Activated T-helper 9 cell treated with anti-CD3 and anti-CD28 coated beads, Interleukin-2, amount 50 U/mL, for 16 hours (primary cell): Measurements from ENCODE around the gene NRM.
"Not testable (repeated sequence)": the region's sequence is repeated elsewhere in the genome, so short reads cannot be mapped to it uniquely, and the experiment has no call there.

Experiments used
- DNase-seq: peaks from one replicate; pipeline ENCODE4 v3.0.0-alpha.2; 2020; ENCODE audit warnings: low read depth

The NRM gene, protein sequence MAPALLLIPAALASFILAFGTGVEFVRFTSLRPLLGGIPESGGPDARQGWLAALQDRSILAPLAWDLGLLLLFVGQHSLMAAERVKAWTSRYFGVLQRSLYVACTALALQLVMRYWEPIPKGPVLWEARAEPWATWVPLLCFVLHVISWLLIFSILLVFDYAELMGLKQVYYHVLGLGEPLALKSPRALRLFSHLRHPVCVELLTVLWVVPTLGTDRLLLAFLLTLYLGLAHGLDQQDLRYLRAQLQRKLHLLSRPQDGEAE

DNA sequence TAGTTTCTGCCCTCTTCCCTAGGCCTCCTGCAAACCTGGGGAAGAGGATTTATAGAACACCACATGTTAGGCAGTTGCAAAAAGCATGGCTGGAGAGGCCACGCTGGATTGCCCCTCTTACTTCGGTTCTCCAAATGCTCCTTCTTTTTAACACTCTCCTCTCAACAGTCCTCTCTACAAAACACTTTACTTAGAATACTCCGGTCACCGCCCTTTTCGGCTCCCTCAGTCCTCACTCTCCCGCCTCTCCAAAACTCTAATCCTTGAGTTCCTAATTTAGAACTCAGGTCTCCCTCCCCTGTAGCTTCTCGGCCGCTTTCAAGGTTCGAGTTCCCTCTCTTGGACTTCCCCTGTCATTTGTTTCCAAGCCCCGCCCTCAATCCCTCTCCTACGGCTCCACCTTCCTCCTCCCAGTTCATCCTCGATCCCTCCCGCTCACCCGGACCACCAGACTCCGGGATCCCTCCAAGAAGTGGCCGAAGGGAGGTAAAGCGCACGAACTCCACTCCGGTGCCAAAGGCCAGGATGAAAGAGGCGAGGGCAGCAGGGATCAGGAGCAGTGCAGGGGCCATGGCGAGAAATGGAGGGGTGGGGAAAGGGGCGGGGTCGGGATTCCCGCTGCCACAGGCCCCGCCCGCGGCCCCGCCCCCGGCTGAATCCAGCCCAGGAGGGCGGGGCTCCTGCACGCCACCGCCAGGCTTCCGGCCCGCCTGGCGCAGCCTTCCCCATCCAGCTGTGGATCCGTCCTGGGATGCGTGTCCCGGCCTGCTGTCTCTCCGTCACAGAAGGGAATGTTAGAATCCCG is at the start of gene NRM:
TSS of gene NRM (minus strand) at position 582 of the 805 bp plus-strand sequence. CDS start at position 572, 10 bp downstream.
- peak; percentile 71 for DNase-seq

- DNase-seq, result no peak
These were observed 49.7 kb upstream of the NRM start for GRCh38 chr6:30740540-30740870.

DNA sequence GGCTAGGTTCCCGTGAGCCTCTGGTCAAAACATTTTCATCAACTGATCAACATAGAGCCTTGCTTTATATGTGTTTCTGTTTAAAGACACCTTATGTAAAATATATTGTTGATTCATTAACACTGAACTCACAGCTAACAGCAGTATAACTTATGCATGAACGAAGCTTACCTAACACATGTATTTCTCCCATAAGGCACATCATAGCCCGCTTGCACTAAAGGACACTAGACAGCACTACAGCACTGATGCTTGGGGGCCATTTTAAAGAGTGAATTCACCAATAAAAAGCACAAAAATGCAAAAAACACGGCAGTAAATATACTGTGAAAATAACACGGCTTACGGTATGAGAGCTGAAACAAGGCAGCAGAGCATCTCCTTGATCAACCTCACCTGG is 47.7 kb upstream of the NRM start:
- no peak for DNase-seq

DNA sequence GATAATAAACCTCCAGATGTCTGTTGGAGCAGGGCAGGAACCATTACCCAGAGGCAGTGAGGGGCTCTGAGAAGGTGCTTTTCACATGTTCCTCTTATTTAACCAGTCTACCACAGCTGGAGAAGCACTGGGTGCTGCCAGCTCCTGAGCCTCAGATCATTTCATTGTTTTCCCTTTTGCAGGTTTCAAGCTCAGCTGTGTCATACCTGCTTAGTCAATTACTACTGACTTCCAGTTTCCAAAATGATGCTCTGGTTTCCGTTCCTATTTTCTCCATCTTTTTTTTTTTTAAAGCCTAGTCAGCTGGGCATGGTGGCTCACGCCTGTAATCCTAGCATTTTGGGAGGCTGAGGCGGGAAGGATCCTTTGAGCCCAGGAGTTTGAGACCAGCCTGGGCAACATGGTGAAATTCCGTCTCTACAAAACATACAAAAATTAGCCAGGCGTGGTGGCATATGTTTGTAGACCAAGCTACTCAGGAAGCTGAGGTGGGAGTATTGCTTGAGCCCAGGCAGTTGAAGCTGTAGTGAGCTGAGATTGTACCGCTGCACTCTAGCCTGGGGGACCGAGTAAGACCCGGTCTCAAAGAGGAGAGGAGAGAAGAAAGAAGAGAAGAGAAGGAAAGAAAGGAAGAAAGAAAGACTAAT is 45.0 kb upstream of the NRM start:
- no peak for DNase-seq

DNA sequence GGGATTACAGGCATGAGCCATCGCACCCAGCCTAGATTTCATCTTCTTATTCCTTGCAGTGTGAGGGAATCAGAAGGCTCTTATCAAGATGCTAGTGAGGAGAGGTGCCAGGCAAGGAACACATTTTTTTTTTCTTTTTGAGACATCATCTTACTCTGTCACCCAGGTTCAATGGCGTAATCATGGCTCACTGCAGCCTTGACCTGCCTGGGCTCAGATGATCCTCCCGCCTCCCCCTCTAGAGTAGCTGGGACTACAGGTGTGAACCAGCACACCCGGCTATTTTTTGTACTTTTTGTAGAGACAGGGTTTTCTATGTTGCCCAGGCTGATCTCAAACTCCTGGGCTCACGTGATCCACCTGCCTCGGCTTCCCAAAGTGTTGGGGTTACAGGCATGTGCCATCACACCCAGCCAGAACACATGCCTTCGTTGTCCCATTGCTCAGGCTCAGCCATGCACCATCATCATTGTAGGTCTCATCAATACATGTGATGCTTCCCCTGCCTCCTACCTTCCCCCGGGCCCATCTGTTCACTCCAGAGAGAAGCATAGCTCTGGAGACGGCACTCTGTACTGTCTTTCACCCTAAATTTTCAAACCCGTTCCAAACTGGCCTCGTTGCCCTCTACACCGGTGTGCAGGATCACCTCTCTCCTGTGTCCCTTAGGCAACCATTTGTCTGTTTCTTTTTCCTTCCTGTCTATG is 41.6 kb upstream of the NRM start:
- DNase-seq, result no peak

DNA sequence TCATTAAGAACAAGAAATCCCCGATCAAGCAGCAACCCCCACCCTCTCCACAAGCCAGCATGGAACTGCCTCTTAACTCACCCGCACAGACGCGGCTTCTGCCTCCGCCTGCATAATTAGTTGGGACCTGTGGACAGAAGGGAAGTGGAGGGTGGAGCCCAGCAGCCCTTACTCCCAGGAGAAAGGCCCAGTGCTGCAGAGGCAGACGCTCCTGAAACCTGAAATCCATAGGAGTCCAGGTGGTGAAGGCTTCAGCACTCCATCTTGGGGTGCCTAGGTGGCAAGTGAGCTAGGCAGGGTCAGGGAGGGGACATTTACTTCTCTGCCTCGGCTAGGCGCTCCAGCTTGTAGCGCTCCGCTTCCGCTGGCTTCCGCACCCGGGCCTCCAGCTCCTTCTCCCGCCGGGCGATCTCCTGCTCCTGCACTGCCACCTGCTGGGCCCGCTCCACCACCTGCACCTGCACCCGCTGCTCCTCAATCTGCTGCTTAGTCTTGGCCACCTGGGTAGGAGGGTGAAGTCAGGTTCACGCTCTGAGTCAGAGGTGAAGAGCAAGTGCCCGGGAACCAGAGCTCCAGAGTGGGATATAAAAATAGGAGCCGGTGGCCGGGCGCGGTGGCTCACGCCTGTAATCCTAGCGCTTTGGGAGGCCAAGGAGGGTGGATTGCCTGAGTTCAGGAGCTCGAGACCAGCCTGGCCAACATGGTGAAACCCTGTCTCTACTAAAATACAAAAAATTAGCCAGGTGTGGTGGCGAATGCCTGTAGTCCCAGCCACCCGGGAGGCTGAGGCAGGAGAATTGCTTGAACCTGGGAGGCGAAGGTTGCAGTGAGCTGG is 40.0 kb upstream of the NRM start:
- DNase-seq, result peak; percentile 76

DNA sequence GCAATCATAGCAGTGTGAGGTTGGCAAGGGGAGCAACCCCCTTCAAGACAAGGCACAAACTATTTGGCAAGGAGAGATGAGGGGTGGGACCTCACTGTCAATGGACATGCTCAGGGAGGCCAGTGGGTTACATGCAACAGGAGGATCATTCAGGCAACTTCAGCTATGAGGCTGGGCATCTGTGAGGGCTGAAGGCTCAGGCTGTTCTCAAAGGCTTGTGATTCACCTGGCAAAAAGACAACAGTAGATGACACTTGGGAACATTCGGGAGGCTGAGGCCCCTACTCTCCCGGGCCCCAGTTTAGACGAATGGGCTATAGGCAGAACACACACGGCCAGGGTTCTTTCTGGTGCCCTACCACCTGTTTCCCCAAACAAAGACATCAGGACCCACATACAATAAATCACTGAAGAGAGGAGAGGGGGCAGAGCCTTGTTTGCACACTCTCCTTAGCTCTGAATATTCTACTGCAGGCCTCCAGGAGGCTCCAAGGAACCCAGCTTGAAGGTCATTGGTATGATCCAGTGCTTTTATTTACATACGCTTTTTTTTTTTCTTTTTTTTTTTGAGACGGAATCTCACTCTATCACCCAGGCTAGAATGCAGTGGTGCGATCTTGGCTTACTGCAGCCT is 37.3 kb upstream of the NRM start:
- no peak for DNase-seq

- no peak for DNase-seq
These were observed 36.0 kb upstream of the NRM start for GRCh38 chr6:30726506-30727413.

DNA sequence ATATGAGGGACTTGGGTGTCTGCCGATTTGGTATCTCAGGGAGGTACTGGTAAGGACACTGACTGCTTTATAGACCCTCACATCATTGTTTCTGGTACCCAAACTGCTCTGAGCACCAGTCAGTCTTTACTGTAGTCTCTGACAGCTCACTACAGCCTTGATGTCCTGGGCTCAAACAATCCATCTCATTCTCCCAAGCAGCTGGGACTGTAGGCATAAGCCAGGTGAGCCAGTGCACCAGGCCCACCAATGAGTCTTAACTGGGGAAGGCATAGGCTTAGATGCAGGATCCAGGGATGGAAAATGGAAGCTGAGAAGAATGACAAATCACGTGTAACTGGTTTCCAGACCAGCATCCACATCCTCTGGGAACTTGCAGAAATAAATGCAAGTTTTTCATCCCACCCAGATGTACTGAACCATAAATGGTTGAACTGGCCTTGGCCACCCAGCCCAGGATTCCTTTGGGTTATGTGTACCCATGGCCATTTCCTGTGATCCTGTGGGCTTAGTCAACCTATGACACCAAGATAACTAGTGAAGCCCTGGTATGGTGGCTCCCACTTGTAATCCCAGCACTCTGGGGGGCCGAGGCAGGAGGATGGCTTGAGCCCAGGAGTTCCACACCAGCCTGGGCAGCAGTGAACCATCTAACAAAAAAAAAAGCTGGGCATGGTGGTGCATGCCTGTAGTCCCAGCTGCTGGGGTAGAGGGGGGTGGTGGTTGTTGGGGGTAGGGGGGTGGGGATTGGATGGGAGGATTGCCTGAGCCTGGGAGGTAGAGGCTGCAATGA is 35.1 kb upstream of the NRM start:
- no peak for DNase-seq

- DNase-seq, result no peak
These were observed 34.3 kb upstream of the NRM start for GRCh38 chr6:30724906-30725667.

- not testable (repeated sequence) for DNase-seq
These were observed 33.3 kb upstream of the NRM start for GRCh38 chr6:30723843-30724741.

GRCh38 chr6:30723159-30723842 is 32.5 kb upstream of the NRM start:
- DNase-seq, result not testable (repeated sequence)

DNA sequence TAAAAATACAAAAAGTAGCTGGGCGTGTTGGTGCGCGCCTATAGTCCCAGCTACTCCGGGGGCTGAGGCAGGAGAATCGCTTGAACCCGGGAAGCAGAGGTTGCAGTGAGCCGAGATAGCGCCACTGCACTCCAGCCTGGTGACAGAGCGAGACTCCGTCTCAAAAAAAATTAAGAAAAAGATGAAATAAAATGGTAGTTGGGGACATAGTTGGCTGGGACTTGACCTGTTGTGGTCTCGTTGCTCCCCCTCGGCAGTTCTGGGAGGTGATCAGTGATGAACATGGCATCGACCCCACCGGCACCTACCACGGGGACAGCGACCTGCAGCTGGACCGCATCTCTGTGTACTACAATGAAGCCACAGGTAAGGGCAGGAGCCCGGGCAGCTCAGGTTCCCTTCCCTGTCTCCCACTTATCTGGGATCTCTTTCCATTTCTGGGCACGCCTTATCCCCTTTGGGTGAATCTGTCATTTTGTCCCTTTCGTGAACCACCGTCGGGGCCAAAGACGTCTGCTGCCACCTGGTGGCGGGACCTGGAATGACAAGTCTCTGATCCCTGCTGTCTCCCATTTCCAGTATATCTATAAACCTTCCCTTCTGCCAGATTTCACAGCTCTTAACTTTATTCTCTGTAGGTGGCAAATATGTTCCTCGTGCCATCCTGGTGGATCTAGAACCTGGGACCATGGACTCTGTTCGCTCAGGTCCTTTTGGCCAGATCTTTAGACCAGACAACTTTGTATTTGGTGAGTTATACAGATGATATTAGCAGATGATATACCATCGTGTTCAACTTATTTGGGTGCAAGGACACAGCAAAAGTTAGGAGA is 31.7 kb upstream of the NRM start:
- DNase-seq, result peak; percentile 80

- DNase-seq, result not testable (repeated sequence)
These were observed 31.2 kb upstream of the NRM start for GRCh38 chr6:30722025-30722279.

DNA sequence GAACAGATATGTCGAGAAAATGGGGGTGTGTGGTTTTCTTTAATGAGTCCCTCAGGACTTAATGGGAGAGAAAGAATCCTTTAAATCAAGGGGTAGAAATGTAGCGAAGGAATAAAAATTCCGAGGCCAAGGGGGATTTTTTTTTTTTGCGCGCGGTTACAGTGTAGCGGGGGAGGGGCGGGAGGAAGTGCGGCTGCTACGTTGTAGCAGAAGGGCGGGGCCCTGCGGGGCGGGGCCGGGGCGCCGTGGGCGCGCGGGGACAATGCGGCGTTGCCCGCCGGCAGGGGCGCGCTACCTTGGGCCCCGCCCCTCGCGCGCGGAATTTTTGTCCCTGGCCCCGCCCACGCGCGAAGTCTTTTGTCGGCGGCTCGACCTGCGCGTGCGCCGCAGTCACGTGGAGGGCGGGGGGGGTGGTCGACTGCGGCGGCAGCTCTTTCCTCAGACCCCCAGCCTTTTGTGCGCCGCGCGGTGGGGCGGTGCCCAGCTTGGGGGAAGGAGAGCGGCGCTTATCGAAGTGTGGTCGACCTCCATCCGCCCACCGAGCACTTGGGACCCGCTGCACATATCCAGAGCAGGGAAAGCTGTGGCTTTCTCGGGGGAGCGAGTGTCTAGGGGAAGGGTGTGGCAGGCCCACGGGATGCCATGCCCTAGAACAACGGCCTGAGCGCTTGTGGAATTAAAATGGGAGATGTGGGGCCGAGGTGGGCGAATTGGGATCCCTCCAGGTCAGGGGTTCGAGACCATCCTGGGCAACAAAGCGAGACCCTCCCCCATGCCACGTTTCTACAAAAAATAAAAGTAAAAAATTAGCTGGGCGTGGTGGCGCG is 30.6 kb upstream of the NRM start:
- peak; percentile 98 for DNase-seq
